ENCODE measurements around the gene RPRD1B.

DNA sequence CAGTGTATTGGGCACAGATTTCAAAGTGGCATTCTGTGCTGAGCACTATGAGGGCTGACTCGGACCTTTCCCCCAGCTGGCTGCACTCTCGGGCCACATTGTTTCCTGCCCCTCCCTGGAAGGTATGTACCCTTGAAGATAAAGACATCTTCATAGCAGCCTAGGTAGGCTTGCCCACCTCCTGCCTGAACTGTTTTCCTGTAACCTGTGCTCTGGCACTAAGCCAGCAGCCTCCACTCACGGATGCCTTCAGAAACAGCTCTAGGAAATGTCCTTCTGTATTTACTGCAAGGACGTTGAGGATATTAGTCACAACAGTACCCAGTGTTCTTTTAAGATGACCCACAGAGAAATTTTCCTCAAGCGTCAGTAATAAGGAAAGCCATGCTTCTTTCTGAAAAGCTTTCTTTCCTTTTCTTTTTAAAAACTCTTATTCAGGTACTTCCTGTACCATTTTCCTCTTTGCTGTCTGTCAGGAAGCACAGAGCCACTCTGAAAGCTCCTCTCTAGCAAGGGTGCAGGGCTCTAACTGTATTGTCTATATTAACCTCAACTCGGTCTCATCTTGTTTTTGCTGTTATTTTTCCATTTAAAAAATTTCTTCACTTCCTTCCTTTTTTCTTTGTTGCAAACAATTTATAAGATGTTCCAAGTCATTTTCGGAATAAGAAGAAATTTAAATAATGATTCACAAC is 43.8 kb upstream of the RPRD1B start:
- TF ChIP-seq, protein P1, sequence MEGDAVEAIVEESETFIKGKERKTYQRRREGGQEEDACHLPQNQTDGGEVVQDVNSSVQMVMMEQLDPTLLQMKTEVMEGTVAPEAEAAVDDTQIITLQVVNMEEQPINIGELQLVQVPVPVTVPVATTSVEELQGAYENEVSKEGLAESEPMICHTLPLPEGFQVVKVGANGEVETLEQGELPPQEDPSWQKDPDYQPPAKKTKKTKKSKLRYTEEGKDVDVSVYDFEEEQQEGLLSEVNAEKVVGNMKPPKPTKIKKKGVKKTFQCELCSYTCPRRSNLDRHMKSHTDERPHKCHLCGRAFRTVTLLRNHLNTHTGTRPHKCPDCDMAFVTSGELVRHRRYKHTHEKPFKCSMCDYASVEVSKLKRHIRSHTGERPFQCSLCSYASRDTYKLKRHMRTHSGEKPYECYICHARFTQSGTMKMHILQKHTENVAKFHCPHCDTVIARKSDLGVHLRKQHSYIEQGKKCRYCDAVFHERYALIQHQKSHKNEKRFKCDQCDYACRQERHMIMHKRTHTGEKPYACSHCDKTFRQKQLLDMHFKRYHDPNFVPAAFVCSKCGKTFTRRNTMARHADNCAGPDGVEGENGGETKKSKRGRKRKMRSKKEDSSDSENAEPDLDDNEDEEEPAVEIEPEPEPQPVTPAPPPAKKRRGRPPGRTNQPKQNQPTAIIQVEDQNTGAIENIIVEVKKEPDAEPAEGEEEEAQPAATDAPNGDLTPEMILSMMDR (IDR thresholded peaks at IDR 0.05): no peak
- TF ChIP-seq ZFX (IDR thresholded peaks at IDR 0.05; ENCODE audit: borderline replicate concordance): no peak
